ENCODE results near the gene SLC3A2.

- TF ChIP-seq CTCF (conservative IDR thresholded peaks at IDR 0.05) (no peak), EZH2 (IDR thresholded peaks at IDR 0.05; ENCODE audit: low read depth) (no peak)
Observed at GRCh38 chr11:62897311-62897710, 16.6 kb downstream of the SLC3A2 start.
